K562 (cell line): ENCODE results near the gene P4HB. TPM values are rescaled to one million over a fixed set of nuclear protein-coding genes. Genes with fewer than 3 reads are reported as not detected.

Experiments used
- CHD2 ChIP-seq: IDR thresholded peaks from 2 replicates; pipeline ENCODE4 v1.6.1; 2011; ENCODE audit warnings: low read depth, low read length
- CREM ChIP-seq: IDR thresholded peaks from 2 replicates; pipeline ENCODE4 v1.6.1; 2014; ENCODE audit warnings: antibody characterized with exemption, low read depth
- HDAC2 ChIP-seq: fragments of 450-650 bp; IDR thresholded peaks from 2 replicates; pipeline ENCODE4 v1.6.1; 2016; ENCODE audit warnings: mild to moderate bottlenecking
- NCOA1 ChIP-seq: fragments of 450-650 bp; IDR thresholded peaks from 2 replicates; pipeline ENCODE4 v1.6.1; 2016; ENCODE audit warnings: low read depth
- SMARCE1 ChIP-seq: fragments of 450-650 bp; IDR thresholded peaks from 2 replicates; pipeline ENCODE4 v1.7.1; 2016; ENCODE audit warnings: mild to moderate bottlenecking
- ZNF197 ChIP-seq: fragments of 200-800 bp; sonication (Bioruptor generic); IDR thresholded peaks from 2 replicates; pipeline ENCODE4 v1.6.1; 2016; ENCODE audit warnings: low read depth, missing genetic modification characterization, missing compliant biosample characterization
- ZNF561 ChIP-seq: fragments of 450-650 bp; formaldehyde crosslinking; conservative IDR thresholded peaks from 2 replicates; pipeline ENCODE4 v1.4.0; 2020; ENCODE audit warnings: mild to moderate bottlenecking, moderate library complexity
- polyA plus RNA-seq, 8 experiments: library from polyadenylated mRNA; depleted of rRNA in 4 of 8; stranded (reverse) in 5 of 8; unstranded in 3 of 8; fragments of >200 nt; fragmentation: Nextera tagmentation in 2 of 8; fragmentation: Illumina TruSeq in 1 of 8; extraction: Ambion mirVana in 2 of 8; extraction: Trizol in 1 of 8; gene quantifications; 2 replicates each; pipeline versions ENCODE4 v1.2.1 to v1.2.3, GENCODE V29; 2011 to 2014; ENCODE audit warnings: inconsistent platforms in 1 of 8, missing spikeins in 1 of 8
- total RNA-seq, 7 experiments: library from RNA; depleted of rRNA in 6 of 7; stranded (reverse); fragments of >200 nt in 6 of 7; fragmentation: Illumina TruSeq in 2 of 7; extraction: Trizol in 2 of 7; gene quantifications; 2 replicates each; pipeline versions ENCODE4 v1.2.1 to v1.2.3, GENCODE V29; 2011 to 2021; ENCODE audit warnings: low replicate concordance in 1 of 7
- TF ChIP-seq, protein P1 (sequence below): fragments of 250-450 bp; sonication (Bioruptor Pico); IDR thresholded peaks from 2 replicates; pipeline ENCODE4 v1.5.0; 2020; ENCODE audit warnings: mild to moderate bottlenecking
- TF ChIP-seq, protein P2 (sequence below), 2 experiments: fragments of 450-650 bp; IDR thresholded peaks; 2 replicates each; pipeline ENCODE4 v1.6.1; 2016
- TF ChIP-seq, protein P3 (sequence below): sonication (generic); formaldehyde crosslinking; IDR thresholded peaks from 2 replicates; pipeline ENCODE4 v1.8.0; 2022; ENCODE audit warnings: missing genetic modification reagents, mild to moderate bottlenecking, moderate library complexity, borderline replicate concordance
- TF ChIP-seq, protein P4 (sequence below): fragments of 450-650 bp; formaldehyde crosslinking; IDR thresholded peaks from 2 replicates; pipeline ENCODE4 v1.4.0; 2020; ENCODE audit warnings: mild to moderate bottlenecking, mixed read lengths
- TF ChIP-seq, protein P5 (sequence below): fragments of 250-450 bp; sonication (Bioruptor Pico); IDR thresholded peaks from 2 replicates; pipeline ENCODE4 v1.5.0; 2022; ENCODE audit warnings: mild to moderate bottlenecking

P4HB gene
- total and polyA plus RNA-seq, 9 of the 15 experiments (the other 6 are each of a cell fraction or from before 2014, with no cell fraction given), result 4.4 to 645 (median 325) TPM

DNA sequence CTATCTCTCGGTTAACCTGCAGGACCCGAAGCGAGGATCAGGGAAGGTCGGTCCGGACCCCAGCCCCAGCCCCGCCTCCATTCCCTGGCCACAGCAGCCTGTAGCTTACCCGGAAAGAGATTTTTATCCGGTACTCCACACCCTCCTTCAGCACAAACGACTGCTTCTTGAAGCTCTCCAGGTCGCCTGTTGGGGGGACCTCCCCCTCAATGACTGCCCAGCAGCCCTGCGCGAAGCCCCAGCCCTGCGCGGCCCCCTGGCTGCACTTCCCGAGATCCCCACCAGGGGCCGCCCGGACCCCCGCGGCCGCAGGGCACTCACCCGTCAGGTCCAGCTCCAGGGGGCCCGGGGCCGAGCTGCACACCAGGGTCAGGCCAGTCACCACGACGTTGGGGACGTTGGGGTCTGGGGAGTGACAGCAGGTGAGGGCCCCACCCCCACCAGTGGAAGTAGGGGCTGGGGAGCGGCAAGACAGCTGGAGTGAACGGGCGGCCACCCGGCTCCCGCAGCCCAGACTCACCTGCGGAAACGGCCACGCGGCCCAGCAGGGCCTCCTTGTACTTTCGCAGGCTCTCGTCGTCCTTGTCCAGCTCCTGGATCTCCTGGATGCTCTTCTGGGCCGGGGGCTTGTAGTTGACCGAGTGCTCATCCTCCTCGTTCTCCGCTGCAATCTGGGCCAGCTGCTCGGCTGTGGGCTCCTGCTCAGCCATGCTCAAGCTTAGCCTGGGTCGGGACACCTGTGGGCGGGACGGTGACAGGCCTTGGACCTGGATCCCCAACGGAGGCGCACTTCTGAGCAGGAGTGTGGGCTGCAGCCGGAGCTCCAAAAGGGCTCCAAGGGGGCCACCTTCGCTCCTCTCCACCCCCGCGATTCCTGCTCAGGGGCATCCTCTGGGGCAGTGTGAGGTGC, 9.1 kb upstream of the P4HB start (continued):
- TF ChIP-seq CREM (no peak), ZNF197 (CRISPR knock-in tag) (no peak), NCOA1 (no peak), HDAC2 (peak; percentile 7; the same call in 1 of the 2 replicates), CHD2 (no peak), SMARCE1 (no peak), ZNF561 (CRISPR knock-in tag) (no peak)
- TF ChIP-seq, protein P1, sequence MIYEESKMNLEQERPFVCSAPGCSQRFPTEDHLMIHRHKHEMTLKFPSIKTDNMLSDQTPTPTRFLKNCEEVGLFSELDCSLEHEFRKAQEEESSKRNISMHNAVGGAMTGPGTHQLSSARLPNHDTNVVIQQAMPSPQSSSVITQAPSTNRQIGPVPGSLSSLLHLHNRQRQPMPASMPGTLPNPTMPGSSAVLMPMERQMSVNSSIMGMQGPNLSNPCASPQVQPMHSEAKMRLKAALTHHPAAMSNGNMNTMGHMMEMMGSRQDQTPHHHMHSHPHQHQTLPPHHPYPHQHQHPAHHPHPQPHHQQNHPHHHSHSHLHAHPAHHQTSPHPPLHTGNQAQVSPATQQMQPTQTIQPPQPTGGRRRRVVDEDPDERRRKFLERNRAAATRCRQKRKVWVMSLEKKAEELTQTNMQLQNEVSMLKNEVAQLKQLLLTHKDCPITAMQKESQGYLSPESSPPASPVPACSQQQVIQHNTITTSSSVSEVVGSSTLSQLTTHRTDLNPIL (CRISPR knock-in tag), result no peak
- TF ChIP-seq, protein P2, sequence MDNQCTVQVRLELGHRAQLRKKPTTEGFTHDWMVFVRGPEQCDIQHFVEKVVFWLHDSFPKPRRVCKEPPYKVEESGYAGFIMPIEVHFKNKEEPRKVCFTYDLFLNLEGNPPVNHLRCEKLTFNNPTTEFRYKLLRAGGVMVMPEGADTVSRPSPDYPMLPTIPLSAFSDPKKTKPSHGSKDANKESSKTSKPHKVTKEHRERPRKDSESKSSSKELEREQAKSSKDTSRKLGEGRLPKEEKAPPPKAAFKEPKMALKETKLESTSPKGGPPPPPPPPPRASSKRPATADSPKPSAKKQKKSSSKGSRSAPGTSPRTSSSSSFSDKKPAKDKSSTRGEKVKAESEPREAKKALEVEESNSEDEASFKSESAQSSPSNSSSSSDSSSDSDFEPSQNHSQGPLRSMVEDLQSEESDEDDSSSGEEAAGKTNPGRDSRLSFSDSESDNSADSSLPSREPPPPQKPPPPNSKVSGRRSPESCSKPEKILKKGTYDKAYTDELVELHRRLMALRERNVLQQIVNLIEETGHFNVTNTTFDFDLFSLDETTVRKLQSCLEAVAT (IDR thresholded peaks at IDR 0.05), result no peak
- TF ChIP-seq, protein P3, sequence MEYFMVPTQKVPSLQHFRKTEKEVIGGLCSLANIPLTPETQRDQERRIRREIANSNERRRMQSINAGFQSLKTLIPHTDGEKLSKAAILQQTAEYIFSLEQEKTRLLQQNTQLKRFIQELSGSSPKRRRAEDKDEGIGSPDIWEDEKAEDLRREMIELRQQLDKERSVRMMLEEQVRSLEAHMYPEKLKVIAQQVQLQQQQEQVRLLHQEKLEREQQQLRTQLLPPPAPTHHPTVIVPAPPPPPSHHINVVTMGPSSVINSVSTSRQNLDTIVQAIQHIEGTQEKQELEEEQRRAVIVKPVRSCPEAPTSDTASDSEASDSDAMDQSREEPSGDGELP, result peak; percentile 71
- TF ChIP-seq, protein P4, sequence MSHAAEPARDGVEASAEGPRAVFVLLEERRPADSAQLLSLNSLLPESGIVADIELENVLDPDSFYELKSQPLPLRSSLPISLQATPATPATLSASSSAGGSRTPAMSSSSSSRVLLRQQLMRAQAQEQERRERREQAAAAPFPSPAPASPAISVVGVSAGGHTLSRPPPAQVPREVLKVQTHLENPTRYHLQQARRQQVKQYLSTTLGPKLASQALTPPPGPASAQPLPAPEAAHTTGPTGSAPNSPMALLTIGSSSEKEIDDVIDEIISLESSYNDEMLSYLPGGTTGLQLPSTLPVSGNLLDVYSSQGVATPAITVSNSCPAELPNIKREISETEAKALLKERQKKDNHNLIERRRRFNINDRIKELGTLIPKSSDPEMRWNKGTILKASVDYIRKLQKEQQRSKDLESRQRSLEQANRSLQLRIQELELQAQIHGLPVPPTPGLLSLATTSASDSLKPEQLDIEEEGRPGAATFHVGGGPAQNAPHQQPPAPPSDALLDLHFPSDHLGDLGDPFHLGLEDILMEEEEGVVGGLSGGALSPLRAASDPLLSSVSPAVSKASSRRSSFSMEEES (CRISPR knock-in tag), result no peak
- TF ChIP-seq, protein P5, sequence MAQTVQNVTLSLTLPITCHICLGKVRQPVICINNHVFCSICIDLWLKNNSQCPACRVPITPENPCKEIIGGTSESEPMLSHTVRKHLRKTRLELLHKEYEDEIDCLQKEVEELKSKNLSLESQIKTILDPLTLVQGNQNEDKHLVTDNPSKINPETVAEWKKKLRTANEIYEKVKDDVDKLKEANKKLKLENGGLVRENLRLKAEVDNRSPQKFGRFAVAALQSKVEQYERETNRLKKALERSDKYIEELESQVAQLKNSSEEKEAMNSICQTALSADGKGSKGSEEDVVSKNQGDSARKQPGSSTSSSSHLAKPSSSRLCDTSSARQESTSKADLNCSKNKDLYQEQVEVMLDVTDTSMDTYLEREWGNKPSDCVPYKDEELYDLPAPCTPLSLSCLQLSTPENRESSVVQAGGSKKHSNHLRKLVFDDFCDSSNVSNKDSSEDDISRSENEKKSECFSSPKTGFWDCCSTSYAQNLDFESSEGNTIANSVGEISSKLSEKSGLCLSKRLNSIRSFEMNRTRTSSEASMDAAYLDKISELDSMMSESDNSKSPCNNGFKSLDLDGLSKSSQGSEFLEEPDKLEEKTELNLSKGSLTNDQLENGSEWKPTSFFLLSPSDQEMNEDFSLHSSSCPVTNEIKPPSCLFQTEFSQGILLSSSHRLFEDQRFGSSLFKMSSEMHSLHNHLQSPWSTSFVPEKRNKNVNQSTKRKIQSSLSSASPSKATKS (CRISPR knock-in tag), result no peak
